Globus pallidus (tissue), 1 donor: ENCODE results near the gene BRD3.

Source experiments
- DNase-seq: peaks from one replicate; pipeline ENCODE4 v3.0.0-alpha.2; 2015; ENCODE audit warnings: low spot score

Gene BRD3

GRCh38 chr9:134066913-134067851, 644 bp downstream of the BRD3 start:
- DNase-seq = peak; percentile 31

- DNase-seq = no peak
These were observed 1.3 kb downstream of the BRD3 start for GRCh38 chr9:134066526-134066912.

- no peak for DNase-seq
These were observed 2.0 kb downstream of the BRD3 start for GRCh38 chr9:134065612-134066419.

- DNase-seq = no peak
These were observed 3.1 kb downstream of the BRD3 start for GRCh38 chr9:134064711-134065110.

- DNase-seq = no peak
These were observed 4.0 kb downstream of the BRD3 start for GRCh38 chr9:134063571-134064450.

GRCh38 chr9:134063088-134063570, 4.7 kb downstream of the BRD3 start:
- no peak for DNase-seq

- DNase-seq = no peak
These were observed 5.3 kb downstream of the BRD3 start for GRCh38 chr9:134062461-134063087.

- no peak for DNase-seq
These were observed 6.0 kb downstream of the BRD3 start for GRCh38 chr9:134061688-134062371.

- DNase-seq = no peak
These were observed 6.7 kb downstream of the BRD3 start for GRCh38 chr9:134061019-134061687.

- no peak for DNase-seq
These were observed 7.3 kb downstream of the BRD3 start for GRCh38 chr9:134060546-134060945.

- peak; percentile 47 for DNase-seq
These were observed 8.0 kb downstream of the BRD3 start for GRCh38 chr9:134059661-134060395.

GRCh38 chr9:134059188-134059641, 8.6 kb downstream of the BRD3 start:
- no peak for DNase-seq

- no peak for DNase-seq
These were observed 9.1 kb downstream of the BRD3 start for GRCh38 chr9:134058716-134059115.

GRCh38 chr9:134057751-134058701, 9.8 kb downstream of the BRD3 start:
- no peak for DNase-seq

- no peak for DNase-seq
These were observed 10.5 kb downstream of the BRD3 start for GRCh38 chr9:134057307-134057657.

- DNase-seq = no peak
These were observed 11.1 kb downstream of the BRD3 start for GRCh38 chr9:134056483-134057306.

- peak; percentile 65 for DNase-seq
These were observed 11.8 kb downstream of the BRD3 start for GRCh38 chr9:134055981-134056461.
